Measurements from ENCODE around the gene SNX30.

The SNX30 gene

GRCh38 chr9:112898872-112899311 is 148.3 kb downstream of the SNX30 start:
- TF ChIP-seq CTCF (IDR thresholded peaks at IDR 0.05; ENCODE audit: insufficient read depth, low read depth, low read length, missing control alignments) = no peak
- DNase-seq (ENCODE audit: low read depth) = no peak
- H3K4me3 ChIP-seq (ENCODE audit: low read depth, low read length) = no peak overlapping the region

- no peak overlapping the region for H3K4me3 ChIP-seq (ENCODE audit: low read depth, low read length)
- TF ChIP-seq CTCF (IDR thresholded peaks at IDR 0.05; ENCODE audit: insufficient read depth, low read depth, low read length, missing control alignments) = no peak
- DNase-seq (ENCODE audit: low read depth) = no peak
Observed at GRCh38 chr9:112900488-112900887, 149.9 kb downstream of the SNX30 start.

GRCh38 chr9:112900901-112901300 is 150.3 kb downstream of the SNX30 start:
- TF ChIP-seq CTCF (IDR thresholded peaks at IDR 0.05; ENCODE audit: insufficient read depth, low read depth, low read length, missing control alignments) = no peak
- H3K4me3 ChIP-seq (ENCODE audit: low read depth, low read length) = no peak overlapping the region
- no peak for DNase-seq (ENCODE audit: low read depth)

GRCh38 chr9:112905084-112905483 is 154.5 kb downstream of the SNX30 start:
- no peak for TF ChIP-seq CTCF (IDR thresholded peaks at IDR 0.05; ENCODE audit: insufficient read depth, low read depth, low read length, missing control alignments)
- no peak overlapping the region for H3K4me3 ChIP-seq (ENCODE audit: low read depth, low read length)
- no peak for DNase-seq (ENCODE audit: low read depth)

GRCh38 chr9:112911736-112912135 is 161.2 kb downstream of the SNX30 start:
- no peak for TF ChIP-seq CTCF (IDR thresholded peaks at IDR 0.05; ENCODE audit: insufficient read depth, low read depth, low read length, missing control alignments)
- DNase-seq (ENCODE audit: low read depth) = no peak
- H3K4me3 ChIP-seq (ENCODE audit: low read depth, low read length) = no peak overlapping the region

- no peak overlapping the region for H3K4me3 ChIP-seq (ENCODE audit: low read depth, low read length)
- no peak for DNase-seq (ENCODE audit: low read depth)
- TF ChIP-seq CTCF (IDR thresholded peaks at IDR 0.05; ENCODE audit: insufficient read depth, low read depth, low read length, missing control alignments) = no peak
Observed at GRCh38 chr9:112912636-112913035, 162.1 kb downstream of the SNX30 start.

GRCh38 chr9:112913326-112913725 is 162.8 kb downstream of the SNX30 start:
- TF ChIP-seq CTCF (IDR thresholded peaks at IDR 0.05; ENCODE audit: insufficient read depth, low read depth, low read length, missing control alignments) = no peak

More at GRCh38 chr9:112913326-112913725, 162.8 kb downstream of the SNX30 start:
- no peak overlapping the region for H3K4me3 ChIP-seq (ENCODE audit: low read depth, low read length)
- DNase-seq (ENCODE audit: low read depth) = no peak

Data from GM12865 (cell line).